Mammary epithelial cell (primary cell): ENCODE data around the gene LIPC.

Experiments
- CTCF ChIP-seq, 2 donors: IDR thresholded peaks in 1 of 2; conservative IDR thresholded peaks in 1 of 2; 2 replicates each; pipeline ENCODE4 v1.5.1; 2011 to 2012; ENCODE audit warnings: inconsistent platforms in 2 of 2, low read length in 2 of 2, mild to moderate bottlenecking in 2 of 2, control low read depth in 1 of 2, low read depth in 1 of 2; ENCODE audit not compliant: insufficient read depth in 1 of 2; ENCODE audit errors: extremely low read depth in 1 of 2
- EZH2 ChIP-seq: IDR thresholded peaks from 2 replicates; pipeline ENCODE4 v1.6.1; 2012; ENCODE audit warnings: low read length, inconsistent platforms, borderline replicate concordance

DNA sequence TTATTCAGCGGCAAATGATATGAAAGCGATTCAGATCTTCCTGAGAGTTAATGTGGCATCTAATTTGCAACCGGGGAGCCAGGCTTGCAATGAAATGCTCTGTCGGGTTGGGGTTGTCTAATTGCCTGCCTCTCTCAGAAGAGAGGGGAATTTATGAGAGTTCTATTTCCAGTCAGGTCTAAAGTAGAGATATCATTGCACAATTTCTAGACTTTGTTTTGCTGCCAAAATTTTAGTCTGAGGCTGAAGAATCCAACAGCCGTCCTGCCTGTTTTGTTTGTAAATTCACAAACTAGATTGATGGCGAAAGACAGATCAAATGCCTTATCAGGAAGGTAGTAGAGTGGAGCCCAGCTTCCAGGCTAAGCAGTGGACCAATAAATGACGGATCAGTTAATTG is 610 bp downstream of the LIPC start:
- TF ChIP-seq CTCF (conservative IDR thresholded peaks at IDR 0.05 in 1 of 2, IDR thresholded peaks at IDR 0.05 in 1 of 2; ENCODE audit: extremely low read depth in 1 of 2, insufficient read depth in 1 of 2, low read depth in 1 of 2, low read length in 2 of 2) (no peak), EZH2 (no peak)
